CD14-positive monocyte (primary cell): ENCODE data around the gene LUZP2. TPM values are rescaled to one million over a fixed set of nuclear protein-coding genes. Genes with fewer than 3 reads are reported as not detected.
"Not testable (repeated sequence)": the region's sequence is repeated elsewhere in the genome, so short reads cannot be mapped to it uniquely, and the experiment has no call there.

Source experiments
- DNase-seq, 3 donors: peaks; one replicate each; pipeline ENCODE4 v3.0.0-alpha.2; 2011 to 2022
- H2AFZ ChIP-seq: 2 replicates; pipeline ENCODE4 v1.6.0; 2012; ENCODE audit warnings: mild to moderate bottlenecking, low read depth, low read length, inconsistent platforms; ENCODE audit not compliant: insufficient read depth, poor library complexity, severe bottlenecking
- H3K27ac ChIP-seq, 2 donors: 1 replicate in 1 of 2; 2 replicates in 1 of 2; pipeline ENCODE4 v1.5.1; 2012 to 2013; ENCODE audit warnings: low read length in 2 of 2, control low read depth in 1 of 2, inconsistent platforms in 1 of 2, low read depth in 1 of 2, mild to moderate bottlenecking in 1 of 2
- H3K27me3 ChIP-seq, 2 donors: one replicate each; pipeline versions ENCODE4 v1.6.0 to v1.6.1; 2011 to 2013; ENCODE audit warnings: low read length in 2 of 2; ENCODE audit not compliant: control insufficient read depth in 2 of 2, insufficient read depth in 2 of 2
- H3K36me3 ChIP-seq, 2 donors: replicated peaks in 1 of 2; 1 replicate in 1 of 2; 2 replicates in 1 of 2; pipeline versions ENCODE4 v1.5.1 to v1.6.1; 2012 to 2013; ENCODE audit warnings: low read length in 2 of 2, control low read depth in 1 of 2, inconsistent platforms in 1 of 2, mild to moderate bottlenecking in 1 of 2; ENCODE audit not compliant: insufficient read depth in 2 of 2, control insufficient read depth in 1 of 2
- H3K4me1 ChIP-seq, 2 donors: 1 replicate in 1 of 2; 2 replicates in 1 of 2; pipeline versions ENCODE4 v1.5.1 to v1.6.1; 2012 to 2013; ENCODE audit warnings: low read length in 2 of 2, control low read depth in 1 of 2, inconsistent platforms in 1 of 2, mild to moderate bottlenecking in 1 of 2, moderate library complexity in 1 of 2; ENCODE audit not compliant: insufficient read depth in 2 of 2, control insufficient read depth in 1 of 2
- H3K4me2 ChIP-seq: replicated peaks from 2 replicates; pipeline ENCODE3; 2012; ENCODE audit warnings: low read length, moderate library complexity, mild to moderate bottlenecking; ENCODE audit not compliant: poor library complexity, severe bottlenecking; ENCODE audit errors: extremely low read depth
- H3K4me3 ChIP-seq, 3 experiments: fragments of 200-600 bp in 1 of 3; sonication (generic) in 1 of 3; replicated peaks in 1 of 3; 1 replicate in 2 of 3; 2 replicates in 1 of 3; pipeline ENCODE4 v1.5.1; 2011 to 2013; ENCODE audit warnings: low read length in 3 of 3, mild to moderate bottlenecking in 3 of 3, control low read depth in 2 of 3, low read depth in 2 of 3, inconsistent platforms in 1 of 3, moderate library complexity in 1 of 3
- H3K79me2 ChIP-seq: 2 replicates; pipeline ENCODE4 v1.6.0; 2012; ENCODE audit warnings: mild to moderate bottlenecking, control low read depth, inconsistent platforms, low read length, moderate library complexity; ENCODE audit not compliant: insufficient read depth
- H3K9ac ChIP-seq: 2 replicates; pipeline ENCODE4 v1.6.0; 2017; ENCODE audit warnings: low read length, mild to moderate bottlenecking; ENCODE audit not compliant: insufficient read depth, poor library complexity, severe bottlenecking
- H3K9me3 ChIP-seq, 2 donors: replicated peaks in 1 of 2; 1 replicate in 1 of 2; 2 replicates in 1 of 2; pipeline versions ENCODE4 v1.5.1 to v1.6.1; 2012 to 2013; ENCODE audit warnings: low read length in 2 of 2, control low read depth in 1 of 2; ENCODE audit not compliant: control insufficient read depth in 1 of 2, insufficient read depth in 1 of 2
- H4K20me1 ChIP-seq: 2 replicates; pipeline ENCODE4 v1.6.0; 2012; ENCODE audit warnings: mild to moderate bottlenecking, low read length, control low read depth, moderate library complexity; ENCODE audit not compliant: insufficient read depth
- H3K27ac Mint-ChIP-seq, 7 donors: one replicate each; pipeline ENCODE4 v1.8.0; 2020; ENCODE audit warnings: mild to moderate bottlenecking in 7 of 7, mixed read lengths in 7 of 7, moderate library complexity in 6 of 7, inconsistent platforms in 2 of 7
- H3K27me3 Mint-ChIP-seq, 3 donors: one replicate each; pipeline ENCODE4 v1.8.0; 2021 to 2022; ENCODE audit warnings: low read depth in 3 of 3, mild to moderate bottlenecking in 3 of 3, mixed read lengths in 3 of 3, moderate library complexity in 3 of 3, inconsistent platforms in 1 of 3
- H3K36me3 Mint-ChIP-seq, 2 donors: one replicate each; pipeline ENCODE4 v1.8.0; 2020; ENCODE audit warnings: mixed read lengths in 2 of 2, inconsistent platforms in 1 of 2, mild to moderate bottlenecking in 1 of 2
- H3K4me1 Mint-ChIP-seq: one replicate; pipeline ENCODE4 v1.8.0; 2020; ENCODE audit warnings: mild to moderate bottlenecking, mixed read lengths
- H3K4me3 Mint-ChIP-seq, 2 donors: one replicate each; pipeline ENCODE4 v1.8.0; 2020; ENCODE audit warnings: mild to moderate bottlenecking in 2 of 2, mixed read lengths in 2 of 2, moderate library complexity in 1 of 2
- H3K9me3 Mint-ChIP-seq, 7 donors: one replicate each; pipeline ENCODE4 v1.8.0; 2020 to 2022; ENCODE audit warnings: mixed read lengths in 7 of 7, mild to moderate bottlenecking in 6 of 7, moderate library complexity in 6 of 7, inconsistent platforms in 2 of 7
- WGBS: methylation state at CpG from one replicate; pipeline ENCODE4 v1.1.5; 2013; ENCODE audit warnings: missing lambda C conversion rate; ENCODE audit not compliant: insufficient coverage; 5-methylcytosine and 5-hydroxymethylcytosine counted together
- intact Hi-C, 2 donors: fragments of 100-400 bp; cut with micrococcal nuclease; formaldehyde crosslinking; loops; one replicate each; pipeline versions ENCODE4 v1.15.0 to v1.15.1; 2023
- polyA plus RNA-seq, 3 donors: library from polyadenylated mRNA; depleted of rRNA in 1 of 3; unstranded in 2 of 3; stranded (reverse) in 1 of 3; fragments of 300-500 nt in 2 of 3; fragments of >200 nt in 1 of 3; fragmentation: Illumina TruSeq in 2 of 3; gene quantifications; 1 replicate in 2 of 3; 2 replicates in 1 of 3; pipeline ENCODE4 v1.2.3, GENCODE V29; 2012 to 2021
- TF ChIP-seq, protein P1 (sequence below): fragments of 200-600 bp; IDR thresholded peaks from one replicate; pipeline ENCODE4 v1.8.0; 2022; ENCODE audit warnings: antibody characterized with exemption, mild to moderate bottlenecking

LUZP2 gene
- polyA plus RNA-seq, 3 donors: not detected

GRCh38 chr11:24965748-24966147, 468.9 kb downstream of the LUZP2 start:
- H3K9me3 ChIP-seq: no peaks in the 10 kb centered on the region
- DNase-seq: no peak
- H3K4me1 ChIP-seq: no peaks in the 10 kb centered on the region
- Mint-ChIP-seq H3K4me3 (no peak overlapping the region), H3K27me3 (no peaks in the 10 kb centered on the region), H3K27ac (no peak overlapping the region), H3K4me1 (no peaks in the 10 kb centered on the region), H3K9me3 (peaks cover 2 to 14% (median 5%) of the 10 kb centered on the region in 7 donors), H3K36me3 (no peaks in the 10 kb centered on the region)
- H3K79me2 ChIP-seq: no peaks in the 10 kb centered on the region
- TF ChIP-seq, protein P1, sequence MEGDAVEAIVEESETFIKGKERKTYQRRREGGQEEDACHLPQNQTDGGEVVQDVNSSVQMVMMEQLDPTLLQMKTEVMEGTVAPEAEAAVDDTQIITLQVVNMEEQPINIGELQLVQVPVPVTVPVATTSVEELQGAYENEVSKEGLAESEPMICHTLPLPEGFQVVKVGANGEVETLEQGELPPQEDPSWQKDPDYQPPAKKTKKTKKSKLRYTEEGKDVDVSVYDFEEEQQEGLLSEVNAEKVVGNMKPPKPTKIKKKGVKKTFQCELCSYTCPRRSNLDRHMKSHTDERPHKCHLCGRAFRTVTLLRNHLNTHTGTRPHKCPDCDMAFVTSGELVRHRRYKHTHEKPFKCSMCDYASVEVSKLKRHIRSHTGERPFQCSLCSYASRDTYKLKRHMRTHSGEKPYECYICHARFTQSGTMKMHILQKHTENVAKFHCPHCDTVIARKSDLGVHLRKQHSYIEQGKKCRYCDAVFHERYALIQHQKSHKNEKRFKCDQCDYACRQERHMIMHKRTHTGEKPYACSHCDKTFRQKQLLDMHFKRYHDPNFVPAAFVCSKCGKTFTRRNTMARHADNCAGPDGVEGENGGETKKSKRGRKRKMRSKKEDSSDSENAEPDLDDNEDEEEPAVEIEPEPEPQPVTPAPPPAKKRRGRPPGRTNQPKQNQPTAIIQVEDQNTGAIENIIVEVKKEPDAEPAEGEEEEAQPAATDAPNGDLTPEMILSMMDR: no peak
- H3K4me3 ChIP-seq: no peak overlapping the region
- H3K27me3 ChIP-seq: no peaks in the 10 kb centered on the region
- H3K27ac ChIP-seq: no peak overlapping the region
- intact Hi-C loops: no loop called here
- H4K20me1 ChIP-seq: no peaks in the 10 kb centered on the region
- H3K36me3 ChIP-seq: no peaks in the 10 kb centered on the region
- H3K9ac ChIP-seq: no peak overlapping the region
- no peak overlapping the region for H2AFZ ChIP-seq
- H3K4me2 ChIP-seq: no peak overlapping the region

DNA sequence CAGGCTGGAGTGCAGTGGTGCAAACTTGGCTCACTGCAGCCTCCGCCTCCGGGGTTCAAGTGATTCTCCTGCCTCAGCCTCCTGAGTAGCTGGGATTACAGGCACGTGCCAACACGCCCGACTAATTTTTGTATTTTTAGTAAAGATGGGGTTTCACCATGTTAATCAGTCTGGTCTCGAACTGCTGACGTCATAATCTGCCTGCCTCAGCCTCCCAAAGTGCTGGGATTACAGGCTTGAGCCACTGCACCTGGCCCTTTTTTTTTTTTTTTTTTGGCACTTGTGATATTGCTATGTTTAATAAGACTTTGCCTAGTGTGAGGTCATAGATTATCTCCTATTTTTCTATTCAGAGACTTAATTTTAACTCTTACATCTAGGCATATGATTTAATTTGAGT, 497.1 kb downstream of the LUZP2 start:
- H3K4me3 ChIP-seq, H3K27me3 ChIP-seq, H3K27me3 Mint-ChIP-seq, H2AFZ ChIP-seq, DNase-seq, H3K79me2 ChIP-seq, H3K27ac ChIP-seq, H3K4me3 Mint-ChIP-seq, H4K20me1 ChIP-seq, H3K4me1 Mint-ChIP-seq, H3K36me3 Mint-ChIP-seq, H3K27ac Mint-ChIP-seq, H3K9ac ChIP-seq, H3K4me1 ChIP-seq, H3K9me3 ChIP-seq, intact Hi-C loops, H3K4me2 ChIP-seq, H3K36me3 ChIP-seq: not testable (repeated sequence)
- 100% methylated on average over 5 of the region's 7 CpGs for WGBS
- H3K9me3 Mint-ChIP-seq: peaks cover 0 to 10% (median 2%) of the 10 kb centered on the region in 7 donors

GRCh38 chr11:24999929-25000328, 503.1 kb downstream of the LUZP2 start:
- H4K20me1 ChIP-seq, H3K4me1 ChIP-seq, H3K36me3 Mint-ChIP-seq, H2AFZ ChIP-seq, H3K9ac ChIP-seq, H3K79me2 ChIP-seq, H3K4me3 Mint-ChIP-seq, H3K27me3 Mint-ChIP-seq, H3K27ac ChIP-seq, H3K4me2 ChIP-seq, intact Hi-C loops, H3K4me1 Mint-ChIP-seq, H3K4me3 ChIP-seq, H3K27me3 ChIP-seq, DNase-seq, H3K36me3 ChIP-seq, H3K27ac Mint-ChIP-seq: not testable (repeated sequence)
- WGBS: 73% methylated on average over 3 of the region's 5 CpGs
- peaks cover 0 to 24% (median 9%) of the 10 kb centered on the region in 7 donors for H3K9me3 Mint-ChIP-seq
- peaks cover 0 to 11% of the 10 kb centered on the region in 2 donors for H3K9me3 ChIP-seq
